ENCODE data around the gene LIPT2. TPM values are rescaled to one million over a fixed set of nuclear protein-coding genes. Genes with fewer than 3 reads are reported as not detected.
A peak's percentile ranks its signal among the peaks of the same experiment; 100 is the strongest.
"Not testable (repeated sequence)": the region's sequence is repeated elsewhere in the genome, so short reads cannot be mapped to it uniquely, and the experiment has no call there.

LIPT2 gene
- 1.5 and 3.0 TPM in 2 replicates for total RNA-seq

- DNase-seq (ENCODE audit: low read depth, low spot score), result peak; percentile 88
Measured at GRCh38 chr11:74492974-74493790, at the start of gene LIPT2. Gene LIPT2, minus strand, starts transcription at chr11:74493724. Its CDS starts 21 bp downstream, at chr11:74493703.

GRCh38 chr11:74541466-74541865, 47.9 kb upstream of the LIPT2 start:
- DNase-seq (ENCODE audit: low read depth, low spot score), result no peak

- no peak for DNase-seq (ENCODE audit: low read depth, low spot score)
Measured at GRCh38 chr11:74540270-74540669, 46.7 kb upstream of the LIPT2 start.

- DNase-seq (ENCODE audit: low read depth, low spot score), result no peak
Measured at GRCh38 chr11:74538680-74539079, 45.2 kb upstream of the LIPT2 start.

GRCh38 chr11:74535371-74536160, 42.0 kb upstream of the LIPT2 start:
- no peak for DNase-seq (ENCODE audit: low read depth, low spot score)

GRCh38 chr11:74534946-74535275, 41.4 kb upstream of the LIPT2 start:
- DNase-seq (ENCODE audit: low read depth, low spot score), result not testable (repeated sequence)

- DNase-seq (ENCODE audit: low read depth, low spot score), result no peak
Measured at GRCh38 chr11:74534216-74534945, 40.9 kb upstream of the LIPT2 start.

GRCh38 chr11:74533421-74533820, 39.9 kb upstream of the LIPT2 start:
- DNase-seq (ENCODE audit: low read depth, low spot score), result no peak

GRCh38 chr11:74532501-74533246, 39.1 kb upstream of the LIPT2 start:
- DNase-seq (ENCODE audit: low read depth, low spot score), result no peak

GRCh38 chr11:74524978-74525377, 31.5 kb upstream of the LIPT2 start:
- DNase-seq (ENCODE audit: low read depth, low spot score), result no peak

GRCh38 chr11:74524501-74524900, 31.0 kb upstream of the LIPT2 start:
- no peak for DNase-seq (ENCODE audit: low read depth, low spot score)

- no peak for DNase-seq (ENCODE audit: low read depth, low spot score)
Measured at GRCh38 chr11:74522776-74523175, 29.3 kb upstream of the LIPT2 start.

GRCh38 chr11:74521666-74522252, 28.2 kb upstream of the LIPT2 start:
- no peak for DNase-seq (ENCODE audit: low read depth, low spot score)

GRCh38 chr11:74520927-74521665, 27.6 kb upstream of the LIPT2 start:
- DNase-seq (ENCODE audit: low read depth, low spot score), result no peak

GRCh38 chr11:74520316-74520715, 26.8 kb upstream of the LIPT2 start:
- no peak for DNase-seq (ENCODE audit: low read depth, low spot score)

- no peak for DNase-seq (ENCODE audit: low read depth, low spot score)
Measured at GRCh38 chr11:74519710-74520109, 26.2 kb upstream of the LIPT2 start.

- not testable (repeated sequence) for DNase-seq (ENCODE audit: low read depth, low spot score)
Measured at GRCh38 chr11:74517592-74517991, 24.1 kb upstream of the LIPT2 start.

- DNase-seq (ENCODE audit: low read depth, low spot score), result no peak
Measured at GRCh38 chr11:74507582-74507981, 14.1 kb upstream of the LIPT2 start.

GRCh38 chr11:74506823-74507222, 13.3 kb upstream of the LIPT2 start:
- no peak for DNase-seq (ENCODE audit: low read depth, low spot score)

GRCh38 chr11:74505911-74506310, 12.4 kb upstream of the LIPT2 start:
- no peak for DNase-seq (ENCODE audit: low read depth, low spot score)
